SKM-1 treated with dmso at 0.1 percent for 144 hours (cell line): ENCODE results near the gene C2orf78.

ENCODE experiments used
- DNase-seq: peaks from one replicate; lab custom pipeline; 2025; ENCODE audit not compliant: unreplicated experiment; lab: John Stamatoyannopoulos, UW

C2orf78 gene

DNA sequence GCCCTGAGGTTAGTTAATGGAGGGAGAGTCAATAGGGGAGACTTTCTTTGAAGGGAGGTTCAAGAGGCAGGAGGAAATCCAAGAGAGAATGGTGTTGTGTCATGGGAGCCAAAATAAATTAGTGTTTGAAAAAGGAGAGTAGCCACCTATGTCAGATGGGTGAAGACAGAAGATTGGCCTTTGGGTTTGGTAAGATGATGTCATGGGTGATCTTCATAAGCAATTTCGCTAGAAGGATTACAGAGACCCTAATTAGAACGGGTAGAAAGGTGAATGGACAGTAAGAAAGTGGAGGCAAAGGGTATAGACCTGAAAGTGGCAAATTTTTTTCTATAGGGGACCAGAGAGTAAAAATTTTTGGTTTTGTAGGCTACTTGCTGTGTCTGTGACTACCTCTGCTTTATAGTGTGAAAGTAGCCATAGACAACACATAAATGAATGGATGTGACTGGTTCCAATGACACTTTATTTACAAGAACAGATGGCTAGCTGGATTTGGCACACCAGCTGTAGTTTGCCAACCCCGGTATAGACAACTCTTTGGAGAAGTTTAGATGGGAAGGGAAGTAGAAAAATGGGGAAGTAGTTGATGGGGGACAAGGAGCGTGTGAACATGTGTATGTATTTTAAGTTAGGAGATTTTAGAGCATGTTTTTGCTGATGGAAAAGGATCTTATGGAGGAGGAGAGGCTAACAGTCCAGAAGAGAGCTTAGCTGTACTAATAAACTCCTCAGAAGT is 54.0 kb downstream of the C2orf78 start:
- peak; percentile 78 for DNase-seq

DNA sequence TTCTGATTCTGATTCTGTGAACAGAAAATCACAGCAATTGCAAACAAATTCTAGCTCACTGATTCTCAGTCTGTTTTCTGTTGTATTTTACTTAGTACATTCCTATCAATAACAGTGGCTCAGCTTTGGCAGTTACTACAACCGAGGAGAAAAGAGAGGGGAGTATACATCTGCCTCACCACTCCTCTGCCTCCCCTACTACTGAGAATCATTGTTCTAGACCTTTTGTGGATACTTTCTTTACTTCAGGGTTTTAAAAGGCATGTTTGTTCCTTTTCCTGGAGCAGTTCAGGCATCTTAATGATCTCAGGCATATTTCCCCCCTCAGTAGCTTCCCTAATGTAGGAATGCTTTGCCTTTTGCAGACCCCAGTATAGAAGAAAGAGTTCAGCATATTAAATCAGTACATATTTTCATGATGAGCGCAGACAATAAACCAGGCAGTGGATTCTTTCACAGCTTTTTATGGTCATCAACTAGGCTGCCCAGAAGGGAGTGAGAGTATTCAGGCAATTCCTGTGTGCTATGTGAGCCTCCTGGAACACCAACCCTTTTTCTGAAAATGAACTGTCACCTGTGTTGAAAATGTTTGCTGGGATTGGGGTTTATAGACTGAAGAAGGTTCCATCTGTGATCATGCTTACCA is 55.0 kb downstream of the C2orf78 start:
- no peak for DNase-seq

DNA sequence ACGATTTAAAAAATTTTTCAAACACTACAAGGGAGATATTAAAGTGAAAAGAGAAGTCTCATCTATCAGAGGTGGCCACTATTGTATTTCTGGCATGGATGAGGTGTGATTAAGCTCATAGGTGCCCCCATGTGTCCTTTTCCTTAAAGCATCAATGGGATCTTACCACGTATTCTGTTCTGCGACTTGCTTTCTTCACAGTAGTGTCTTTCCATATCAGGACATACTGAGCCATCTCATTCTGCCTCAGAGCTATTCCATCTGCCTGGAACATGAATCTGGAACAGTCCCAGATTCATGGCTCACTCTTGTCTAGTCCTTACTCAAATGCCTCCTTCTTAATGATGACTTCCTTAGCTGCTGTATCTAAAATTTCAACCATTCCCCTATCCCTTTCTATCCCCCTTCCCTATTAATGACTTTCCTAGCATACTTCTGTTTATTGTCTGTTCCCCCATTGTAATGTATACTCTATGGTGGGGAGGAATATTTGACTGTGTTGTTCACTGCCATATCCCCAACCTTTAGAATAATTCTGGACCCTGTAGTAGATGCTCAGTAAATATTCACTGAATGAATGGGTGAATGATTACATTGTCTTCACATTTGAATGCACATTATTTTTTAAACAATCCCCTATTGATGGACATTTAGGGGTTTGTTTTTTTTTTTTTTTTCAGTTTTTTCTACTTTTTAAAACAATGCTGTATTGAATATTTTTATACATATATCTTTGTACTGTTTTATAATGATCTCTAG is 55.8 kb downstream of the C2orf78 start:
- DNase-seq = no peak

DNA sequence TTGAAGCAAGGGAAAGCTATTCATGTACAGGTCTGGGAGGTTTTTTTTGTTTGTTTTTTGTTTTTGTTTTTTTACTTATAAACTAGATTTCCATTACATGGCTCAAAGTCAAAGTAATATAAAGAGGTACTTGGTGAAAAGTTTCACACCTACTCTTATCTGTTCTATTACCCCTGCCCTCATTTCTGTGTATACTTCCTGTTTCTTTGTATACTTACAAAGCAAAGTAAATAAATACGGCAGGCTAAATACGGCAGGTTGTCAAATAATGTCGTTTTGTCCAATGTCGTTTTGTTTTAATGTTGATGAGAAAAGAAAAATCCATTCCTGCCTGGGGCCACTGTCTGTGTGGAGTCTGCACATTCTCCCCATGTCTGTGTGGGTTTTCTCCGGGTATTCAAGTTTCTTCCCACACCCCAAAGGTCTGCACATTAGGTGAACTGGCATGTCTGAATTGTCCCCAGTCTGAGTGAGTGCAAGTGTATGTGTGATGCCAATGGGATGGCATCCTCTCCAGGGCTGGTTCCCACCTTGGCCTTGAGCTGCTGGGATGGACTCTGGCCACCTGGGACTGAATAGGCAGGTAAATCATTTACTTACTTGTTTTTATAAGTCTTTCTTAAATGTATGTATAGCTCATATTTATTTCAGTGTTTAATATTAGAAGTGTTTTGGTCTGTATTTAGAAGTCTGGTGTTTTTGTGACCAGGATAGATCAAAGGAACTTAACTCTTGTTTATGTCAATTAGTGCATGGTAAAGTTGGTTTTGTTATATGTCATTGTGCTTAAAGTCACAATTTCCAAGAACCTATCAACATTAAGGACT is 58.1 kb downstream of the C2orf78 start:
- no peak for DNase-seq

GRCh38 chr2:73842739-73843019 is 58.7 kb downstream of the C2orf78 start:
- DNase-seq = no peak

DNA sequence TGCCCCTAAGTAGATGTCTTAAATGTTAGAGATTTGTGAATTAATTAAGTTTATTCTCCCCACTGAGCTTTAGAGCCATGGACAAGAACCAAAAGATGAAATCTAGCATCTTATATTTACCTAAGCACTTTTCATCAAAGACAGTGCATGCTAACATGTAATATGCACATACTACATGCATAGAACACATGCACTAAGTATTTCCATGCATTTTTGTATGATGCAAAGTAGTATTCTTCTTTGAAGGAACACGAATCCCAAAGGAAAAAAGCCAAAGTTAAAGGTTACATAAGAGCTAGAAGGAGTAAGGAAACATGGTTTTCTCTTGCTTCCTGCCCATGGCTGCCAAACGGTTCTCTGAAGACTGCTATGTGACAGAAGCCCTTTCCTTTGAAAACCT is 60.1 kb downstream of the C2orf78 start:
- DNase-seq = no peak

DNA sequence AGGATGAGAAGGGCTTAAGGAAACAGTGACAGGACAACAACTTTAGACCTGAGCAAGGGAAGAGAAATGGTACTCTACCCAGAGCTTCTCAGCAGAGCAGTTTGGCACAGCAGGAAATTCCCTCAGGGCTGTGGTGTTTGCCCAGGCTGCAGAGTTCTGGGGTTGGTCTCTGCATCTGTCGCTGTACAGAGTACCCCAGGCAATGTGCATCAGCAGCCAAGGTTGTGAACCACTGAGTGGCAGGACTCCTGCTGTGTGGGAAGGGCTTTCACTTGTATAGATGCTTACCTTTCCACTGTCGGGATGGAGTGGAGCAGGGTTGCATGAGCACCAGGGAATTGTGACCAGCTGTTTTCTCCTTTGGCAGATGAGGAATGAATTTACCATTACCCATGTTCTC is 66.0 kb downstream of the C2orf78 start:
- no peak for DNase-seq

DNA sequence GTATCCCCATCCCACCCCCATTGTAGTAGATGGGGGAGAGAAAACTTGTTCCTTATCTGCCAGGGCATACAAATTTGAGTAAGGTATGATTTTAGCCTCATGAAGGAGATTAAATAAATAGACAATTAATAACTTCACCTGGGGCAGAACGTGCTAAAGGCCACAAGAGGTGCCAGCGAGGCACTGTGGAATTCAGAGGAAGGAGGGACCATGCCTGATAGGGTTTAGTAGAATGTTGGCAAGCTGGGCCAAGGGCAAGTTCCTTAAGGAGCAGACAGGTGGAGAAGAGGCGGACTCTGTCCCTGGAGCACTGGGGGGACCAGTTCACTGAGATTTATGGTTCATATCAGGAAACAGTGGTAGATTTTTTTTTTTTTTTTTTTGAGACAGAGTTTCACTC is 67.3 kb downstream of the C2orf78 start:
- DNase-seq = no peak

DNA sequence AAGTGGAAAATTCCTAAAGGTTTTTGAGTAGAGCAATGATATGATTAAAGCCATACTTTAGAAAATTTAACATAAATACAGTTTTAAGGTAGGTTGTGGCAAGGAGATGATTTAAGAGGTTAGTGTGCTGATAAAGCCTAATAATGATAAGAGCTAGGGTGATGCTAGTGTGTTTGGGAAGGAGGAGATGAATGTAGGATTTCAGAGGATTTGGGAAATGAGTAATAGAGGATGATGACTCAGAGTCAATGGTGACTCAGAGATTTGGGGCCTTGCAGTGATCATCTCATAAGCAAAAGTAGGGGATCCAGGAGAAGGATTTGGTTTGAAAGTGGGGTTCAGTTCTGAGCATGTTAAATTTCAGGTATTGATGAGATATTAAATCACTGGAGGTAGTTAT is 68.0 kb downstream of the C2orf78 start:
- DNase-seq = no peak

GRCh38 chr2:73855526-73855925 is 71.5 kb downstream of the C2orf78 start:
- DNase-seq = no peak

GRCh38 chr2:73856214-73856613 is 72.2 kb downstream of the C2orf78 start:
- no peak for DNase-seq

DNA sequence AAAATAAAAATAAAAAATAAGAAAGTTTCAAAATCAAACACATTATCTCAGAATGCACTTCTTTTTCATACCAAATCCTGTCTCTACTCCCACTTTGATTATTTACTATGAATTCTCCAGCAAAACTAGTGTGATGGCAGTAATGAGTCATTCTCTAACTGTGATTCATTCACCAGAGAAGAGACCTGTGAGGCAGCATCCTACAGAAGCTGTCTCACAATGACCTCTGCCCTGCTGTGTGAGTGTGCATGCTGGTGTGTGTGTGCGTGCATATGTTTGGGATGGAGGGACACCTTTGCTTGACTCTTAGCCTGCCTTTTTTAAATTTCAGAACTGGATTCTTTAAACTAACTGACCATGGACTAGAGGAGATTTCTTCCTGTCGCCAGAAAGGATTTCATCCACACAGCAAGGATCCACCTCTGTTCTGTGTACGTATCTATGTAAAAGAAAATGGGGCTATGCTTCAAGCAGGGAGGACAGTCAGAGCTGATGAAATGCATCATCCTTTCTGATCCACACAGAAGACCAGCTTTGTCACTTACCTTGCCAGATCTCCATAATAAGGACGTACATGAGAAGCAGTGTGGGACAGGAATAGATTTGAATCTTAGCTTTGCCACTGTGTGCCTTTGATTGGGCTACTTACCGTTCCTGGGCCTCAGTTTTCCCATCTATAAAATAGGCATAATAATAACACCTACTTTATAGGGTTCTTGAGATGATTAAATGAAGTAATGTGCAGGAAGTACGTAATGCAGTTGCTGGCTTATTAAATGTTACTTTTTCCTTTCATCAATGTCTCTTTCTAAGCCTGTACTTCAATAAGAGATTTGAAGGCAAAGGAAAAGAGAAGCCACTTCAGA is 76.0 kb downstream of the C2orf78 start:
- no peak for DNase-seq

GRCh38 chr2:73862987-73863386 is 79.0 kb downstream of the C2orf78 start:
- no peak for DNase-seq
